Measurements from ENCODE around the gene XRCC5. TPM values are rescaled to one million over a fixed set of nuclear protein-coding genes. Genes with fewer than 3 reads are reported as not detected.

The XRCC5 gene
- total RNA-seq, 1 experiment from 2014 or later, result 424 TPM

- no peaks in the 10 kb centered on the region for H3K9me3 ChIP-seq (ENCODE audit: control insufficient read depth in 1 of 2, insufficient read depth in 1 of 2, low read depth in 1 of 2, low read length in 2 of 2)
- TF ChIP-seq EZH2 (IDR thresholded peaks at IDR 0.05) (no peak), CTCF (IDR thresholded peaks at IDR 0.05 in 2 of 3, conservative IDR thresholded peaks at IDR 0.05 in 1 of 3; ENCODE audit: borderline replicate concordance in 1 of 3, insufficient read depth in 1 of 3, low read depth in 2 of 3, low read length in 2 of 3) (no peak), ATF3 (IDR thresholded peaks at IDR 0.05) (no peak), TCF7L2 (IDR thresholded peaks at IDR 0.05; ENCODE audit: borderline replicate concordance, extremely low read depth, insufficient read depth, insufficient read length) (no peak)
- no peak overlapping the region for H3K4me2 ChIP-seq (ENCODE audit: low read length)
- ChIA-PET CTCF (no interaction called here), POLR2A (no interaction called here), RAD21 (ENCODE audit: low non-redundant PET in 1 of 2, low total read pairs in 2 of 2, uncharacterized antibody in 2 of 2, unreplicated experiment in 2 of 2) (no interaction called here)
- no peak for ATAC-seq
- no TSS peak for BruUV-seq (replicated peaks)
- DNase-seq (ENCODE audit: low read depth, low spot score), result no peak
- intact Hi-C loops (cut with micrococcal nuclease), result no loop called here
- no peaks in the 10 kb centered on the region for H3K9me2 ChIP-seq (ENCODE audit: insufficient read depth)
- H2AFZ ChIP-seq (ENCODE audit: low read depth, low read length, poor library complexity, severe bottlenecking), result no peak overlapping the region
- H3K79me2 ChIP-seq (ENCODE audit: insufficient read depth, low read length), result peaks cover 94% of the 10 kb centered on the region
- H4K20me1 ChIP-seq (ENCODE audit: insufficient read depth), result peaks cover 14% of the 10 kb centered on the region; the same call in 1 of the 2 replicates
- no peaks in the 10 kb centered on the region for H3K27me3 ChIP-seq (ENCODE audit: insufficient read depth, low read length)
- H3K4me1 ChIP-seq (ENCODE audit: control insufficient read depth in 1 of 2, insufficient read depth in 2 of 2, low read length in 2 of 2), result no peaks in the 10 kb centered on the region
- no peak overlapping the region for H3K27ac ChIP-seq (ENCODE audit: low read depth, low read length)
- peaks cover 68 to 73% of the 10 kb centered on the region in 2 experiments for H3K36me3 ChIP-seq (ENCODE audit: control insufficient read depth in 1 of 2, insufficient read depth in 2 of 2, low read length in 2 of 2)
- no peak overlapping the region for H3K9ac ChIP-seq (ENCODE audit: low read length)
- H3K4me3 ChIP-seq (replicated peaks in 1 of 2; ENCODE audit: low read depth in 1 of 2, low read length in 2 of 2), result no peak overlapping the region
Observed at GRCh38 chr2:216142540-216142939, 33.4 kb downstream of the XRCC5 start.

GRCh38 chr2:216144372-216144771, 35.2 kb downstream of the XRCC5 start:
- no peak overlapping the region for H3K4me3 ChIP-seq (replicated peaks in 1 of 2; ENCODE audit: low read depth in 1 of 2, low read length in 2 of 2)
- CTCF ChIA-PET, result no interaction called here
- RAD21 ChIA-PET (ENCODE audit: low non-redundant PET in 1 of 2, low total read pairs in 2 of 2, uncharacterized antibody in 2 of 2, unreplicated experiment in 2 of 2), result no interaction called here
- BruUV-seq (replicated peaks), result no TSS peak
- POLR2A ChIA-PET, result no interaction called here
- no peaks in the 10 kb centered on the region for H3K4me1 ChIP-seq (ENCODE audit: control insufficient read depth in 1 of 2, insufficient read depth in 2 of 2, low read length in 2 of 2)
- H3K9ac ChIP-seq (ENCODE audit: low read length), result no peak overlapping the region
- no peak overlapping the region for H3K4me2 ChIP-seq (ENCODE audit: low read length)
- peaks cover 94% of the 10 kb centered on the region for H3K79me2 ChIP-seq (ENCODE audit: insufficient read depth, low read length)
- H4K20me1 ChIP-seq (ENCODE audit: insufficient read depth), result peaks cover 18% of the 10 kb centered on the region; the same call in 1 of the 2 replicates
- ATAC-seq, result no peak
- no peaks in the 10 kb centered on the region for H3K27me3 ChIP-seq (ENCODE audit: insufficient read depth, low read length)
- intact Hi-C loops (cut with micrococcal nuclease), result no loop called here
- H3K36me3 ChIP-seq (ENCODE audit: control insufficient read depth in 1 of 2, insufficient read depth in 2 of 2, low read length in 2 of 2), result peaks cover 70 to 75% of the 10 kb centered on the region in 2 experiments
- H3K9me3 ChIP-seq (ENCODE audit: control insufficient read depth in 1 of 2, insufficient read depth in 1 of 2, low read depth in 1 of 2, low read length in 2 of 2), result no peaks in the 10 kb centered on the region
- no peak for DNase-seq (ENCODE audit: low read depth, low spot score)
- H2AFZ ChIP-seq (ENCODE audit: low read depth, low read length, poor library complexity, severe bottlenecking), result no peak overlapping the region
- no peaks in the 10 kb centered on the region for H3K9me2 ChIP-seq (ENCODE audit: insufficient read depth)
- H3K27ac ChIP-seq (ENCODE audit: low read depth, low read length), result no peak overlapping the region
- TF ChIP-seq ZNF274 (IDR thresholded peaks at IDR 0.05; ENCODE audit: low read depth, low read length) (no peak), CEBPB (IDR thresholded peaks at IDR 0.05; ENCODE audit: low read depth) (no peak), EZH2phosphoT487 (IDR thresholded peaks at IDR 0.05; ENCODE audit: borderline replicate concordance) (no peak), FOSL1 (IDR thresholded peaks at IDR 0.05; ENCODE audit: low read depth) (no peak), CTCF (IDR thresholded peaks at IDR 0.05 in 2 of 3, conservative IDR thresholded peaks at IDR 0.05 in 1 of 3; ENCODE audit: borderline replicate concordance in 1 of 3, insufficient read depth in 1 of 3, low read depth in 2 of 3, low read length in 2 of 3) (no peak), SIN3A (IDR thresholded peaks at IDR 0.05; ENCODE audit: low read depth) (no peak), SRF (IDR thresholded peaks at IDR 0.05; ENCODE audit: low read depth) (no peak), ZBTB33 (IDR thresholded peaks at IDR 0.05; ENCODE audit: extremely low read depth, insufficient replicate concordance, low read length) (no peak), JUND (IDR thresholded peaks at IDR 0.05) (no peak), RAD21 (IDR thresholded peaks at IDR 0.05; ENCODE audit: low read depth) (no peak), ATF3 (IDR thresholded peaks at IDR 0.05) (no peak)

Data from HCT116 (cell line).